Measurements from ENCODE around the gene GNPNAT1. TPM values are rescaled to one million over a fixed set of nuclear protein-coding genes. Genes with fewer than 3 reads are reported as not detected.
A peak's percentile ranks its signal among the peaks of the same experiment; 100 is the strongest.

Gene GNPNAT1
- total RNA-seq, 3 donors from 2014 or later: 32.3 to 37.4 (median 32.5) TPM

GRCh38 chr14:52802597-52802996, 11.2 kb upstream of the GNPNAT1 start:
- Mint-ChIP-seq H3K27me3 (ENCODE audit: low read depth) (no peaks in the 10 kb centered on the region), H3K4me3 (no peak overlapping the region), H3K36me3 (ENCODE audit: insufficient read depth) (no peaks in the 10 kb centered on the region), H3K4me1 (ENCODE audit: low read depth) (peaks cover 6% of the 10 kb centered on the region), H3K9me3 (no peaks in the 10 kb centered on the region)
- DNase-seq: no peak
- ATAC-seq: no peak

GRCh38 chr14:52801014-52801712, 9.8 kb upstream of the GNPNAT1 start:
- H3K4me1 Mint-ChIP-seq (ENCODE audit: low read depth): peaks cover 9% of the 10 kb centered on the region
- no peaks in the 10 kb centered on the region for H3K27me3 Mint-ChIP-seq (ENCODE audit: low read depth)
- H3K4me3 Mint-ChIP-seq: no peak overlapping the region
- H3K9me3 Mint-ChIP-seq: no peaks in the 10 kb centered on the region
- H3K36me3 Mint-ChIP-seq (ENCODE audit: insufficient read depth): no peaks in the 10 kb centered on the region
- ATAC-seq (peak; percentile 50 to 62), DNase-seq (no peak)

- H3K27me3 Mint-ChIP-seq (ENCODE audit: low read depth): no peaks in the 10 kb centered on the region
- no peak overlapping the region for H3K4me3 Mint-ChIP-seq
- H3K9me3 Mint-ChIP-seq: no peaks in the 10 kb centered on the region
- H3K36me3 Mint-ChIP-seq (ENCODE audit: insufficient read depth): no peaks in the 10 kb centered on the region
- DNase-seq (no peak), ATAC-seq (no peak)
- H3K4me1 Mint-ChIP-seq (ENCODE audit: low read depth): peaks cover 9% of the 10 kb centered on the region
Measured at GRCh38 chr14:52798826-52799225, 7.4 kb upstream of the GNPNAT1 start.

GRCh38 chr14:52797653-52798052, 6.2 kb upstream of the GNPNAT1 start:
- Mint-ChIP-seq H3K4me3 (no peak overlapping the region), H3K4me1 (ENCODE audit: low read depth) (peaks cover 12% of the 10 kb centered on the region), H3K9me3 (no peaks in the 10 kb centered on the region), H3K27me3 (ENCODE audit: low read depth) (no peaks in the 10 kb centered on the region), H3K36me3 (ENCODE audit: insufficient read depth) (no peaks in the 10 kb centered on the region)
- no peak for DNase-seq
- no peak for ATAC-seq

GRCh38 chr14:52793061-52793460, 1.7 kb upstream of the GNPNAT1 start:
- ATAC-seq (no peak), DNase-seq (no peak)
- Mint-ChIP-seq H3K9me3 (no peaks in the 10 kb centered on the region), H3K4me3 (no peak overlapping the region), H3K27me3 (ENCODE audit: low read depth) (no peaks in the 10 kb centered on the region), H3K36me3 (ENCODE audit: insufficient read depth) (no peaks in the 10 kb centered on the region), H3K4me1 (ENCODE audit: low read depth) (peaks cover 38% of the 10 kb centered on the region)

- H3K36me3 Mint-ChIP-seq (ENCODE audit: insufficient read depth): no peaks in the 10 kb centered on the region
- peak overlapping the region; percentile 82 for H3K4me3 Mint-ChIP-seq
- H3K9me3 Mint-ChIP-seq: no peaks in the 10 kb centered on the region
- no peaks in the 10 kb centered on the region for H3K27me3 Mint-ChIP-seq (ENCODE audit: low read depth)
- peaks cover 36% of the 10 kb centered on the region for H3K4me1 Mint-ChIP-seq (ENCODE audit: low read depth)
- DNase-seq (no peak), ATAC-seq (no peak)
Measured at GRCh38 chr14:52792097-52792415, 649 bp upstream of the GNPNAT1 start.

- no peaks in the 10 kb centered on the region for H3K9me3 Mint-ChIP-seq
- no peak for DNase-seq
- peak in 1 of 2 donors; percentile 6 for ATAC-seq
Measured at GRCh38 chr14:52790756-52791222, 618 bp downstream of the GNPNAT1 start.

GRCh38 chr14:52790011-52790755, 1.2 kb downstream of the GNPNAT1 start:
- peaks cover 35% of the 10 kb centered on the region for H3K4me1 Mint-ChIP-seq (ENCODE audit: low read depth)
- DNase-seq (no peak), ATAC-seq (no peak)
- no peaks in the 10 kb centered on the region for H3K27me3 Mint-ChIP-seq (ENCODE audit: low read depth)
- no peaks in the 10 kb centered on the region for H3K9me3 Mint-ChIP-seq
- H3K4me3 Mint-ChIP-seq: peak overlapping the region; percentile 92
- H3K36me3 Mint-ChIP-seq (ENCODE audit: insufficient read depth): peaks cover 2% of the 10 kb centered on the region

More at GRCh38 chr14:52790756-52791222, 618 bp downstream of the GNPNAT1 start:
- Mint-ChIP-seq H3K4me3 (peak overlapping the region; percentile 92), H3K4me1 (ENCODE audit: low read depth) (peaks cover 35% of the 10 kb centered on the region), H3K27me3 (ENCODE audit: low read depth) (no peaks in the 10 kb centered on the region), H3K36me3 (ENCODE audit: insufficient read depth) (peaks cover 2% of the 10 kb centered on the region)

GRCh38 chr14:52789118-52789517, 2.3 kb downstream of the GNPNAT1 start:
- peaks cover 2% of the 10 kb centered on the region for H3K36me3 Mint-ChIP-seq (ENCODE audit: insufficient read depth)
- peaks cover 35% of the 10 kb centered on the region for H3K4me1 Mint-ChIP-seq (ENCODE audit: low read depth)

GRCh38 chr14:52786887-52787286, 4.5 kb downstream of the GNPNAT1 start:
- Mint-ChIP-seq H3K36me3 (ENCODE audit: insufficient read depth) (peaks cover 2% of the 10 kb centered on the region), H3K4me1 (ENCODE audit: low read depth) (peaks cover 27% of the 10 kb centered on the region), H3K9me3 (no peaks in the 10 kb centered on the region), H3K27me3 (ENCODE audit: low read depth) (no peaks in the 10 kb centered on the region), H3K4me3 (no peak overlapping the region)
- no peak for ATAC-seq
- DNase-seq: no peak

More at GRCh38 chr14:52789118-52789517, 2.3 kb downstream of the GNPNAT1 start:
- ATAC-seq: no peak
- DNase-seq: no peak
- no peaks in the 10 kb centered on the region for H3K27me3 Mint-ChIP-seq (ENCODE audit: low read depth)
- H3K9me3 Mint-ChIP-seq: no peaks in the 10 kb centered on the region
- peak overlapping the region; percentile 33 for H3K4me3 Mint-ChIP-seq

GRCh38 chr14:52783206-52783605, 8.2 kb downstream of the GNPNAT1 start:
- H3K27me3 Mint-ChIP-seq (ENCODE audit: low read depth): no peaks in the 10 kb centered on the region
- DNase-seq: no peak
- H3K4me3 Mint-ChIP-seq: no peak overlapping the region

GRCh38 chr14:52781629-52782028, 9.8 kb downstream of the GNPNAT1 start:
- no peak overlapping the region for H3K4me3 Mint-ChIP-seq
- ATAC-seq: no peak
- peaks cover 6% of the 10 kb centered on the region for H3K36me3 Mint-ChIP-seq (ENCODE audit: insufficient read depth)
- no peak for DNase-seq
- H3K4me1 Mint-ChIP-seq (ENCODE audit: low read depth): no peaks in the 10 kb centered on the region
- no peaks in the 10 kb centered on the region for H3K9me3 Mint-ChIP-seq
- H3K27me3 Mint-ChIP-seq (ENCODE audit: low read depth): no peaks in the 10 kb centered on the region

More at GRCh38 chr14:52783206-52783605, 8.2 kb downstream of the GNPNAT1 start:
- no peaks in the 10 kb centered on the region for H3K9me3 Mint-ChIP-seq
- H3K4me1 Mint-ChIP-seq (ENCODE audit: low read depth): peaks cover 3% of the 10 kb centered on the region
- ATAC-seq: no peak
- H3K36me3 Mint-ChIP-seq (ENCODE audit: insufficient read depth): peaks cover 4% of the 10 kb centered on the region

GRCh38 chr14:52780893-52781292, 10.5 kb downstream of the GNPNAT1 start:
- Mint-ChIP-seq H3K36me3 (ENCODE audit: insufficient read depth) (peaks cover 4% of the 10 kb centered on the region), H3K9me3 (no peaks in the 10 kb centered on the region), H3K4me1 (ENCODE audit: low read depth) (no peaks in the 10 kb centered on the region), H3K4me3 (no peak overlapping the region), H3K27me3 (ENCODE audit: low read depth) (no peaks in the 10 kb centered on the region)
- no peak for DNase-seq
- no peak for ATAC-seq

GRCh38 chr14:52778702-52779101, 12.7 kb downstream of the GNPNAT1 start:
- DNase-seq (no peak), ATAC-seq (no peak)
- Mint-ChIP-seq H3K36me3 (ENCODE audit: insufficient read depth) (peaks cover 15% of the 10 kb centered on the region), H3K9me3 (no peaks in the 10 kb centered on the region), H3K4me1 (ENCODE audit: low read depth) (no peaks in the 10 kb centered on the region), H3K4me3 (no peak overlapping the region), H3K27me3 (ENCODE audit: low read depth) (no peaks in the 10 kb centered on the region)

- DNase-seq (no peak), ATAC-seq (no peak)
- Mint-ChIP-seq H3K4me3 (no peak overlapping the region), H3K36me3 (ENCODE audit: insufficient read depth) (peaks cover 22% of the 10 kb centered on the region), H3K9me3 (no peaks in the 10 kb centered on the region), H3K27me3 (ENCODE audit: low read depth) (no peaks in the 10 kb centered on the region), H3K4me1 (ENCODE audit: low read depth) (no peaks in the 10 kb centered on the region)
Measured at GRCh38 chr14:52776816-52777215, 14.6 kb downstream of the GNPNAT1 start.

All from activated T-cell treated with anti-CD3 and anti-CD28 coated beads, Interleukin-2, amount 50 U/mL, for 4 hours (primary cell).